ENCODE data around the gene WDR27.
"Not testable (repeated sequence)": the region's sequence is repeated elsewhere in the genome, so short reads cannot be mapped to it uniquely, and the experiment has no call there.

Gene WDR27

GRCh38 chr6:169663468-169663867 lies 38.4 kb downstream of the WDR27 start:
- no peak for DNase-seq (ENCODE audit: low read depth in 2 of 2)

GRCh38 chr6:169661391-169661756 lies 40.5 kb downstream of the WDR27 start:
- no peak for DNase-seq (ENCODE audit: low read depth in 2 of 2)

GRCh38 chr6:169660751-169661390 lies 41.0 kb downstream of the WDR27 start:
- no peak for DNase-seq (ENCODE audit: low read depth in 2 of 2)

- DNase-seq (ENCODE audit: low read depth in 2 of 2), result no peak
Observed at GRCh38 chr6:169659820-169660610, 41.8 kb downstream of the WDR27 start.

DNA sequence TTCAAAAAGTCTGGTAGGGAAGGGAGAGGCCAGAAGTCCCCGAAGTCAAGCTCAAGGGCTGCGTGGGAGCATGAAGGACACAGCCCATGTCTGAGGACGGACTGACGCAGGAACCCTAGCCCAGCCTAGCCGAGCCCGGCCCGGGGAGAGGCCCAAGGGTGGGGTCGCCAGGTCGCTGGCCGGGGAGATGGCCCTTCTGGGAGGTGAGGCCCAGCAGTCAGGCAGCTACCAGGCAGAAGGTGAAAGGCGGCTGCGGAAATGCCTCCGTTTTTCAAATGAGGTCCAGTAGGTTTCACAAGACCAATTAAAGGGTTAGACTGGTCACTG lies 44.6 kb downstream of the WDR27 start:
- DNase-seq (ENCODE audit: low read depth in 2 of 2), result no peak

- no peak for DNase-seq (ENCODE audit: low read depth in 2 of 2)
Observed at GRCh38 chr6:169656546-169657283, 45.1 kb downstream of the WDR27 start.

GRCh38 chr6:169654598-169655391 lies 47.0 kb downstream of the WDR27 start:
- peak; percentile 24 to 25 for DNase-seq (ENCODE audit: low read depth in 2 of 2)

DNA sequence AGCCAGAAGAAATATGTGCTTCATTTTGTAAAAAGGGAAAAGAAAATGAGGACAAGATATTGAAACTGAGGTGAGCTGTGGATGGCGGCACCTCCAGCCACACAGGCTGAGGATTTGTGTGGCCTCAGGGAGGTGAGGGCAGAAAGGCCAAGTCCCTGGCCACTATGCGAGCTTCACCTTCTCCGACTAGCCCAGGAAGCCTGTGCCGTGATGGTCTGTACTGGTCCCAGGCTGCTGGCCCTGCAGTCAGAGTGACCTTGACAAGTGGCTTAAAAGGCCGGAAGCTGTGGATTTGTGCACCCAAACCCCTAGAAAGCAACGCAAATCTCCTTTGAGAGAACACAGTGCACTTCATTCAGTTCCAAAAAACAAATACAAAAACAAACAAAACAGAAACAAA lies 48.1 kb downstream of the WDR27 start:
- no peak for DNase-seq (ENCODE audit: low read depth in 2 of 2)

DNA sequence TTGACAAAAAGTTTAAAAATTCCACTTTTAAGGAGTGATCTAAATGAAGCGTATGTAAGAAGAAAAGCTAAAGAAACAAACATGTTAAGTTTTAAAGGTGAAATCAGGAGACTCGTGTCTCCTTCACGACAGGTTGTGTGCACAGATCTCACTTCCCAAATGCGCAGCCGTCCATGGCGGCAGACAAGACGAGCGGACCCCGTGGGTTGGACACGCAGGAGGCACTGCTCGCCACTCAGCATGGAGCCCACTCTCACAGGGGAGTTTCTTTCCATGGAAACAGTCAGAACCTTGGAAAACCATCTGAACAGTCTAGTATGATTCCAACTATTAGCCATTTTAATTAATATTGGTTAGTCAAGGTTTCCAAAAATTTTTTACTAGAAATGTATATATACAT lies 48.9 kb downstream of the WDR27 start:
- no peak for DNase-seq (ENCODE audit: low read depth in 2 of 2)

DNA sequence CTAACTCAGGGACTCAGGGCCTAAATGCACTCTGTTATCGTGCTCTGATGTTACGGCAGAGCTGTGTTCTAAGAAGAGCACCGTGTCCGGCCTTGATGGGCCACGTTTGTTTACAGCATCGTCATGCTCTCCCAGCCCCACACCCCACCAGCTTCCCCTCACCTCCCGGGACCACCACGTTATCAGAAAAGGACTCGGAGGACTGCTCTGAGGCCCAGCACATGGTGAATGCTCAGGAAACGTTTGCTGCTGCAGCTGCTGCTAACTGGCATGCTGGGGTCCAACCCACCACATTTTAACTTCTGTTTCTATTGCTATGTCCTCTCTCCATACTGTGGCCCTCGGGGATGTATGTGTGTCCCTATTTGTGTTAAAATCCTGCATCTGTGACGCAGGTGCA lies 50.3 kb downstream of the WDR27 start:
- no peak for DNase-seq (ENCODE audit: low read depth in 2 of 2)

DNA sequence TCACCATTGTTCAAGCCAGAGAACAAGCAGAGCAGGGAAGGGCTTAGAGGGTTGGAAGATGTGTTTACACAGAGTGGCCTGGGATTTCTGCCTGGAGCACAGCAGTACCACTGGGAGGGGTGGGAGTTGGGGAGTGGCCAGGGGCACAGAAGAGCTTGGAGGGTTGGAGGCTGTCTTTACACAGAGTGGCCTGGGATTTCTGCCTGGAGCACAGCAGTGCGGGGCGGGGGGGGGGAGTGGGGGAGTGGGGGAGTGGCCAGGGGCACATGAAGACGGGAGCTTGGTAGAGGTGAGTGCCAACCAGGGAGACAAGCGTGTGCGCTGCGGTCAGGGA lies 50.9 kb downstream of the WDR27 start:
- DNase-seq (ENCODE audit: low read depth in 2 of 2), result no peak

DNA sequence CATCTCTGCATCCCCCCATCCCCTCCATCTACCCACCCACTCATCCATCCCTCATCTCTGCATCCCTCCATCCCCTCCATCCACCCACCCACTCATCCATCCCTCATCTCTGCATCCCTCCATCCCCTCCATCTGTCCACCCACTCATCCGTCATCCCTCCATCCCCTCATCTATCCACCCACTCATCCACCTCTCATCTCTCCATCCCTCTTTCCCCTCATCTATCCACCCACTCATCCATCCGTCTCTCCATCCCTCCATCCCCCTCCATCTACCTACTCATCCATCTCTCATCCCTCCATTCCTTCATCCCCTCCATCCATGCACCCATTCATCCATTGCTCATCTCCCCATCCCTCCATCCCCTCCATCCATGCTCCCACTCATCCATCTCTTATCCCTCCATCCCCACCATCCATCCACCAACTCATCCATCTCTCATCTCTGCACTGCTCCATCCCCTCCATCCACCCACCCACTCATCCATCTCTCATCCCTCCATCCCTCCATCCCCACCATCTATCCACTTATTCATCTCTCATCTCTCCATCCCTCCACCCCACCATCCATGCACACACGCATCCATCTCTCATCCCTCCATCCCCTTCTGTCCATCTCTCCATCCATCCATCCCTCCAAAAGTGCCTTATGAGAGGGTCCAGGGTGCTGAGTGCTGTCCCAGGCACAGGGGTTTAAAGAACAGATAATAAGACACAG lies 51.4 kb downstream of the WDR27 start:
- DNase-seq (ENCODE audit: low read depth in 2 of 2), result no peak

GRCh38 chr6:169648617-169649016 lies 53.2 kb downstream of the WDR27 start:
- no peak for DNase-seq (ENCODE audit: low read depth in 2 of 2)

DNA sequence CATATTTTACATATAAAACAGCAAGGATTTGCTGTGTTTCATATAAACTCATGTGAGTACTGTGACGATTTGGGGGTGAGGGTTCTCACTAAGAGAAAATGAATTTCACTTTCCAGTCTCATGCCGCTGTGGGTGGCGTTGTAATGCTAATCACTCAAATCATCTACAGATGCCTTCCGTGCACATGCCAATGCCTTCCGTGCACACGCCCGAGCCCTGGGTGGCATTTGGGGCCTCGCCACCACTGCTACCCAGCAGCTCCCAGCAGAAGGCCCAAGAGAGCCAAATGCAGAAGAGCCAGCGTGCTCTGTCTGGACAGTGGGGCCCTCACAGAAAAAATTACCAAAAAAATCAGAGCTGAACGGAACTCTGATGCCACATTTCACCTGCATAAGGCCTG lies 53.7 kb downstream of the WDR27 start:
- no peak for DNase-seq (ENCODE audit: low read depth in 2 of 2)

DNA sequence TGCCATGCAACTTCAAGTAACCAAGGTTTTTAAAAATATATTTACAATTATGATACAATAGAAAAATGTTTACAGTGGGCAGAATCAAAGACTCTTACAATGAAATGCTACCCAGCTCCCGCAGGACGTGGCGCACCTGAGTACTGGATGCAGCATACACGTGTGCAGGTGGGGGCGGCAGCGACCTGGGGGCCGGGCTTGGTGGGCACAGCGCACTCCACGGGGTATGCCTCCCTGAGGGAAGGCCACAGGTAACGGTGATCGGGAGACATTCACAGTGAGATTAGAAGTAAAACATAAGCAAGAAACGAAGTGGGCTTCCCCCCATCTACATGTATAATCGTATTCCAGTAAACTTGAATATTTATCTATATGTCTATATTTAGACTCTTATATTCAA lies 54.2 kb downstream of the WDR27 start:
- DNase-seq (ENCODE audit: low read depth in 2 of 2), result no peak

GRCh38 chr6:169646906-169647567 lies 54.8 kb downstream of the WDR27 start:
- no peak for DNase-seq (ENCODE audit: low read depth in 2 of 2)

- DNase-seq (ENCODE audit: low read depth in 2 of 2), result not testable (repeated sequence)
Observed at GRCh38 chr6:169645459-169645858, 56.4 kb downstream of the WDR27 start.

DNA sequence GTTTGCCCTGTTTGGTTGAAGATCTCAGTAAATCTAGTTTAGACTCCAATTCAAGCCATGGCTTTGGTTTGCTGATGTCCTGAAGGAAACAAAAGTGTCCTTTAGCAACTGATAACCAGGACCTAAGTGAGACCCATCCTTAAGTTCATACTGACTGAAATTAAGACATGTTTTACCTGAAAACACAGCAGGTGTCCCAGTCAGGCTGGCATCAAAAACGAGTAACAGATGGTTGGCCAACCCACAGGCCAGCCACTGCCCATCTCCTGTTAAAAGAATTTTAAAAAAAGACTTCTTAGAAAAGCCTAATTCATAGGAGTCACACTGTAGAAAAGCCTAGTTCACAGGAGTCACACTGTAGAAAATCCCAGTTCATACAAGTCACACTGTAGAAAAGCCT lies 58.3 kb downstream of the WDR27 start:
- no peak for DNase-seq (ENCODE audit: low read depth in 2 of 2)

DNA sequence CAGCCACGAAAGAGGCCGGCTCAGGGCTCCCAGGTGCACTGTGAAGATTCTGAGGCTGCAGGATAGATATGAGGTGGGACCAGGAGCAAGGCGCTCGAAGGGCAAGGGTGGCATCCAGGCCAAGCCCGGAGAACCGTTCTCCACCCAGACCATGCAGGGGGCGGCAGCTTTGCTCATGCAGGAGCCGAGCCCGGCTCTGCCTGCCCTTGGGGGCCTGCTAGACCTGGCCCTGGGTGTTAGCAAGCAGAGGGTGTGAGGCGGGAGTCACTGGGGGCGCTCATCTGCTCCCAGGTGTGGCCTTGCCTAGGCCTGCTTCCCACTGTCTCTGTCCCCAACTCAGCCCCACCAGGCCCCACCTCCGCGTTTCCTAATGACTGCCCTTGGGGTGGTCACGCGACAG lies 59.4 kb downstream of the WDR27 start:
- no peak for DNase-seq (ENCODE audit: low read depth in 2 of 2)

DNA sequence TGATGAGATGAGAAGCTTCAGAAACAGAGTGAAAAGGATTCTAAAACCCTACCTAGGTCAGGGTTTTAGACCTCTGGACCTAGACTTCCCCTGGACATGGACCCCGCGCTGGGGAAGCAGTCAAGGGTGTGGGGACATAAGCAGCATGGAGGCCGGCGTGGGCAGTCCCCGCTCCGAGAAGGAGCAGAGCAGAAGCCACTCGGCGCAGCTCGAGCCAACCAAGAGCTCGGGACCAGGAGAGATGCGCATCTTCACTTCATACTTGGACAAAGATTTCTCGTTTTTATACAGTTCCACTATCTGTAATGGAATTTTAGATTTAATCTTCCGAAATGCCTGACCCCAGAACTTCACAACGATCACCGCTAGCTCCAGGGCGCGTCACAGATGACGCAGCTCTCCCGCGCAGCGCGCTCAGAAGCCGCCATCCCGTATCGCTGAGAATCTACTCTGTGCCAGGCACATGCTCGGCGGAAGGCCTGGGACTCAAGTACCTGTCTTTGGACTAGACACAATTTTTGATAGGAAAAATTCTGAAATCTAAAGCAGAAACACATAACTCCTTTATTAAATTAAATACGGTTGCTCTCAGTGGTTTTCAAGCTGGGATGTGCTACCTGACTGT lies 60.3 kb downstream of the WDR27 start:
- DNase-seq (ENCODE audit: low read depth in 2 of 2), result no peak

DNA sequence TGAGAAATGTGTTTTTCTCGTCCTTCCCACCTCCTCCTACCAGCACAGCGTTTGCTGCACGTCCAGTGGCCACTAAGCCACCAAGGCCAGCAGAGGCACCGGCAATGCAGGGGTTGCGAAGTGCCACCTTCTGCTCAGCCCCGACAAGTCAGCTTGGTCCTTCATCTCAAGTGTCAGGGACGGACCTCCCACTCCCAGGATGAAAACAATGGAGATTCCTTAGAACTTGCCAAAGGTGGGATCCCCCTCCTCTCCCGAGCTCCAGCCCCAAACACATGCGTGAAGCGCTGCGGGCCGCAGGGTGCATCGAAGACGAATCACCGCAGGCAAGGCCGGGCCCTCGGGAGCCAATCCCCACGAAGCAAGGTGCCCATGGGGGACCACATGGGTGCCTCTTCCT lies 60.8 kb downstream of the WDR27 start:
- no peak for DNase-seq (ENCODE audit: low read depth in 2 of 2)

All from stimulated activated CD4-positive, alpha-beta T cell treated with anti-CD3 and anti-CD28 coated beads, Interleukin-12 subunit alpha, Interleukin-12 subunit beta, amount 100 ng/mL, for 24 hours (primary cell).